HUDEP-2 (cell line): ENCODE results near the gene DOCK9.
"Not testable (repeated sequence)": the region's sequence is repeated elsewhere in the genome, so short reads cannot be mapped to it uniquely, and the experiment has no call there.

Experiments used
- DNase-seq, 76 experiments: peaks; one replicate each; lab custom pipeline; 2025; ENCODE audit not compliant: unreplicated experiment in 76 of 76; lab: John Stamatoyannopoulos, UW

The DOCK9 gene

GRCh38 chr13:98835156-98835555 is 142.7 kb downstream of the DOCK9 start:
- no peak for DNase-seq

DNA sequence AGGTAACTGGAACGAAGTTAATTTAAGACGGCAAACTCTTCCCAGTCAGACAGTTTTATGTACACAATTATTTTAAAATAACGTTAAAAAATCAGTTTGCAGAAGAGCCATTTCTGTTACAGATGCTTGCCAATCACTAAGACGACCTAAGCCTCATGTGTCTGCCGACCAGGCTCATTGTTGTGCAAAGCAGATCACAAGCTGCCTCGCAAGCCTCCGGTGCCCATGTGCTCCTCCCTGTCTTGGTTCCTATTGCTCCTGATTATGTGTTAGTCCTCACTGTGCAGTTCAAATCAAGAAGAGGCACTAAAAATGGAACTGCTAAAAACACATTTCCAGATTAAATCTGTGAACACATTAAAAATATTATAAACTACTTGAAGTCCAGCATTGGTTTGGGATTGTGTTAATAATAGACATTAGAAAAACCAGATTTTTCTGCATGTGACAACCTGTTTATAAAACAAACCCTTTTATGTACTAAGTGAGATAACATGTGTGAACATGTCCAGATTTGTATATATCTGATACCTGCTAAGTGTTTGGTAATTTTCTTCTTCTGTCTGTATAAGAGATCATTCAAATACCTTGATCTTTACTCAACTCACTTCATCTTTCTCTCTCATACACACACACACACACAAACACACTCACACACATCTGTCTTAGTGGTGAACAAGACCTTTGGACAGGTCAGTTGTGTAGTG is 143.5 kb downstream of the DOCK9 start:
- no peak for DNase-seq

GRCh38 chr13:98831236-98831635 is 146.6 kb downstream of the DOCK9 start:
- DNase-seq, result no peak

DNA sequence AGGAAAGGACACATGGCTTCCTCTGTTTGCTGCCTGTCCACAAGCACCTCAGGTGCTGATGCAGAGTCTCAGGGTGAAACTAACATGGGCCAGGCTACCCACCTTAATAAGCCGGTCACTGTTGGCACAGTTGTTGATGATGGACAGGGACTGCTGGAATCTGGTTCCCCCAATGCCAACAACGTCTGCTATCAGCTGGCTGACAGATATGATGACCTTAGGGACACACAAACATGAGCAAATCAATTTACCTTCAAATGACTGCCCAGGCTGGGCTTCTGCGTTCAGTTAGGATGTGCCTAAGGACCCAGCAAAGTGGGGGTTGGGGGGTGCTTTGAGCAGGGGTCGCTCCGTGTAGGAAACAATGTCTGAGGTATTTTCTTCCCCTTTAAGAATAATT is 148.3 kb downstream of the DOCK9 start:
- DNase-seq, result no peak

GRCh38 chr13:98828614-98829013 is 149.2 kb downstream of the DOCK9 start:
- no peak for DNase-seq

DNA sequence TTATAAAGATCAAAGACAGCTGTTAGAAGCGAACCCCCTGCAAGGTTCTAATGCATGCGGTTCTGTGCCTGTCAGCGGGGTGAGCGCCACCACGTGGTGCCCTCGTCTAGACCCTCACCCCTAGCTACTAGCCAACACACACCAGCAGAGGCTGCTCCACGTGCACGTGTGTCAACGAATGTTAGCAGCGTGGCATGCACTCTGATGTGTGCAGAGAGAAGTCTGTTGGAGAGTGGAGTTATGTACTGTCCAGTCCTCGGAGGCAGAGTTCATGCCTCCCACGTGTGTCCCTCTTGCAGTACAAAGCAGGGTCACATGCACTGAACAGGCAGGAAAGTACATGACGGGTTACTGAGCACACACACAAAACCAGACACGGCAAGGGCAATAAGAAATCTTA is 150.4 kb downstream of the DOCK9 start:
- no peak for DNase-seq

DNA sequence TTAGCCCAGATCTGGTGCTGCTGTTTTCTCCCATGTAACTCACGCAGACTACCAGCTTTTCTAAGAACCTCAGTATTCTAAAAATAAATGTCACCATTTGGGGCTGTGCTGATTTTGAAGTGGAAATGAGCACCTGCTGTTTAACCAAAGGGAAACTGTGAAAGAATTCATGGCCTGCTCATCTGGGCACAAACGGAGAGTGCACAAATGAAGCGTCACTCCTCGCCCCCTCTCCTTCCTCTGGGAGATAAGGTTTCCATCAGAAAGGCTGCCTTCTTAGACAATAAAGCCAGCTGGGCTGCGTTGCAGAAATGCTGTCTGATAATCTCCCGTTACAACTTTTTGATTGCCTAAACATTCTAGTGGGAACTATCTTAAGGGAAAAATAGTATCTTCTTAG is 151.7 kb downstream of the DOCK9 start:
- DNase-seq, result no peak

- DNase-seq, result no peak
These were observed 152.2 kb downstream of the DOCK9 start for GRCh38 chr13:98825659-98826058.

DNA sequence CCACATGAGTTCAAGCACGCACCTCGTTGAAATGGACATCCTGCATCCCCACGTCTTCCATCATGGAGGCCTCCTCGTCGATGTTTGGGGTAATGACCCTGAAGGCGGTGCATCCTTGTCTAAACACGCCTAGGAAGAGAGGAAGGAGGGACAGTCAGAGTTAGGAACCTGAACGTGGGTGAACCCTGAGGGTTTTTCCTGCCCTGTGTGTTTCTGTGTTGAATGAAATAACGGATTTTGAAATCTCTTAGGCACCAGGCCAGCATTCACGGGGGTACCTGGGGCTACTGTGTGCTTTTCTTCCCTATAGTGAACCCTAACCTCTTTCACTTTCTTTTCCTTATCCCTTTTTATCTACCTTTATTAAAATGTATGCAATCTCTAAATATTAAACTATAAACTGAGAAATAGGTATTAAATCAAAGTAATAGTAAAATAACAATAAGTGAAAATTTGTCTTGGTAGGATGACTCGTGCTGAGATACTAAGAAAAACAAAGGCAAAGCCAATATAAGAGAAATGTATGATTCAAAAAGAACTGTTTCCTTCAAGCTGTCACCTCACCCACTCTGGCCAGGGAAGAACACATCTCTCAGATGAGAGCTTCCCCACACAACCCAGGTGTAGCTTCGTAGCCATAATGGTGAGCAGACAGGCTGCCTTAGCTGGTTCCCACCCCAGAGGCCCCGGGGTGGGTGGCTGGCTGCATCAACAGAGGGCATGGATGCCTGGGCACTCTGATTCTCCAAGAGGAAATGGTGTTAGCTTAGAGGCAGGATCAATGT is 153.3 kb downstream of the DOCK9 start:
- DNase-seq, result no peak

GRCh38 chr13:98823442-98823841 is 154.4 kb downstream of the DOCK9 start:
- no peak for DNase-seq

- DNase-seq, result no peak
These were observed 155.6 kb downstream of the DOCK9 start for GRCh38 chr13:98822225-98822606.

DNA sequence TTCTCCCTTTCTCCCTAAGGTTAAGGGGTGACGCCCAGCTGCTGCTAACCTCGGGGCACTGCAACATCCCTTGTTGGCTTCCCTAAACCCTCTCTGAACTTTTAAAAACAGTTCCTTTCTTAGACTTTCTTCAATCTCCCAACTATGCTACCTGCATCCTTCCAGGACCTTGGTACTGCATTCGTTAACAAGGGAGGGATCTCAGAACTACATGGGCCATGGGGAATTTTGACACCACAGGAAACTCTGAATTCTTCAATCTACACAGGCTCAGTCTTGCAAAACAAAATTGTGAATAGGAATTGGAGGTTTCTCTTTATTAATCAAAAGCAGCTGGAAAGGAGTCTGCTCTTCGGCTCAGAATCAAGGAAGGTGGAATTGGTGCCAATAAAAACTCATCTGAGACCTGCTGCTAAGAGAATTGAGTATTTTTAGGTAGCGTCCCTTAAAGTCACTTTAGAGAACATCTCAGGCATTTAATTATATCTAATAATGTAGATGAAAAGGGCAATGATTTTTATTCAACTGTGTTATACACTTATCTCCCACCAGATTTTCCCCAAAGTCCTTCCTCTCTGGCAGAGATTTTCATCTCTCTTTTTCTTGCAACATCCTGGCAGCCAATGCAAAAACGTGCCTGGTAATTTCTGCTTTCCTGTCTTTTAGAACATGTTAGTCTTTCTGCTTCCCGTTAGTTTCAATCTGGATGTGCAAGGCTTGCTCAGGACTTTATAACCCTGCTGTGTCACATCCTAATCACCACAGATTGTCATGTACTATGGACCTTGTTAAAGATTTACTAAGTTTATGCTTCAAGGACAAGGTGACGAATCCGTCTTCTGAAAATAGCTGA is 156.3 kb downstream of the DOCK9 start:
- no peak for DNase-seq

- DNase-seq, result no peak
These were observed 157.0 kb downstream of the DOCK9 start for GRCh38 chr13:98820744-98821371.

GRCh38 chr13:98820300-98820699 is 157.6 kb downstream of the DOCK9 start:
- no peak for DNase-seq

GRCh38 chr13:98819382-98820010 is 158.4 kb downstream of the DOCK9 start:
- DNase-seq, result no peak

- DNase-seq, result no peak
These were observed 161.5 kb downstream of the DOCK9 start for GRCh38 chr13:98816406-98816805.

DNA sequence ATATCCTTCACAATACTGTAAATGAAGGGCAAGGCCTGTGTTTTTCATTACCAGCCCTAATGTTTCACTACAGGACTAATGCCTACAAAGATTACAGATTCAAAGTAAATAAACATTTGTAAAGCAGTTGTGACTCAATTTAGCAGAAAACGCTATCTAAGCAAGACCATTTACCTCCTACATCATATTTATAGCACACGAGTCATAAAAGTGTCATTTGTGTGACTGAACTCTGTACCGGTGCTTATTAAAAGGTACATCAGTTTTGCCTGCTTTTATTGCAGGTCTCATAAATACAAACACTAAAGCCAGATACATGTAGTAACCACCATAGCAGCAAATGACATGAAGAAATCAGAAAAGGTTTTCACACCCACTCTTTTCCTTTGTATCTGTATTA is 163.9 kb downstream of the DOCK9 start:
- DNase-seq, result no peak

- not testable (repeated sequence) for DNase-seq
These were observed 165.6 kb downstream of the DOCK9 start for GRCh38 chr13:98812186-98812790.

DNA sequence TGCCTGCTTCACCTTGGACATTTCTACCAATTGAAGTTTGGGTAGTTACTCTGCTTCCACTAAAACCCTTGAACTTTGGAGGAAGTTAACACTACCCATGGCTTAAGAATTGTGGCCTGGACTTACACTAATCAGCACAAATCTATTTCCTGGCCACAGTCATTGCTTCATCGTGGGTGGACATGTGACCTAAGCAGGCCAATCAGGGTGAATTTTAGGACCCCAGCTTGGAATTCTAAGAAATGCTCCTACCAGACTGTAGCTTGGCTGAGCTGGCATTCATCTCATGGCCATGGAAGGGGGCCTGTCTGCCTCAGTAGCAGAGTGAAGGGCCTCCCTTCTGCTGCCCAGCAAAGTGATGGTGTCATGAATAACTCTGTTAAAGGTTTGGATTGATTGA is 167.1 kb downstream of the DOCK9 start:
- no peak for DNase-seq

DNA sequence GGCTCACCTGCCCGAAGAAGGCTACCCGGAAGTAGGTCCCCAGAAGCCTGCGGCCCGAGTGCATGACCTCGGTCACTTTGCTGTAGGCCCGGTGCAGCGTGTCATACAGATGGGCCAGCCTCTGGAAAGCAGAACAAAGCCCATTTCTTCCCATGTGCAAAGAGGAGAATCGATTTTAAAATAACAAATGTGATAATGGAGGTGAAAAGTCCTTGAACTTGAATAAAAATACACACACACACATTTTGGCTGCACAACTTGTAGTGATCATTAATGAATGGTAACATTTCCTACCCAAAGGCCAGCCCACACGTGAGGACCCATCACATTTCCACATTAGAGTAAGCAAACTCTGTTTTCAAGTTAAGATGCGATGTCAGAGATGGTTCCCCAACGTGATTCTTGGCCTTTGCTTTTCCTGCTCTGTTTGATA is 168.5 kb downstream of the DOCK9 start:
- DNase-seq, result no peak
